IMR-90 (cell line): ENCODE results near the gene CC2D1A. TPM values are rescaled to one million over a fixed set of nuclear protein-coding genes. Genes with fewer than 3 reads are reported as not detected.

Source experiments
- ATAC-seq: fragments of 200-7000 bp; cut with Tn5 transposase; 2 replicates; pipeline ENCODE4 v1.9.1; 2020; ENCODE audit warnings: low read depth, mild to moderate bottlenecking, moderate library complexity
- BruUV-seq: library from RNA; stranded (reverse); fragments of 400-500 nt; replicated peaks from 2 replicates; lab custom pipeline; 2021; lab: Mats Ljungman, UMichigan
- CTCF ChIA-PET: fragments of 300-600 bp; formaldehyde crosslinking; extraction: SDS; loops from one replicate; lab custom pipeline; 2021; ENCODE audit warnings: antibody characterized with exemption; lab: Yijun Ruan, JAX
- POLR2A ChIA-PET: fragments of 300-600 bp; sonication (Branson Sonifier 250); formaldehyde crosslinking; loops from one replicate; lab custom pipeline; 2022; ENCODE audit warnings: antibody characterized with exemption; ENCODE audit not compliant: unreplicated experiment; lab: Charles Lee
- DNase-seq: peaks from one replicate; pipeline ENCODE4 v3.0.0; 2013
- H2AFZ ChIP-seq: replicated peaks from 2 replicates; pipeline ENCODE3; 2013; ENCODE audit warnings: low read length, mild to moderate bottlenecking; ENCODE audit not compliant: poor library complexity
- H2AK5ac ChIP-seq: 2 replicates; pipeline ENCODE4 v1.6.1; 2013; ENCODE audit warnings: low read depth, low read length, inconsistent platforms
- H2AK9ac ChIP-seq: replicated peaks from 2 replicates; pipeline ENCODE3; 2013; ENCODE audit warnings: mild to moderate bottlenecking, low read depth, low read length, moderate library complexity; ENCODE audit not compliant: poor library complexity
- H2BK120ac ChIP-seq: 2 replicates; pipeline ENCODE4 v1.6.1; 2013; ENCODE audit warnings: low read depth, low read length, inconsistent platforms
- H2BK15ac ChIP-seq: 3 replicates; pipeline ENCODE4 v1.6.1; 2013; ENCODE audit warnings: low read depth, low read length, inconsistent platforms
- H2BK20ac ChIP-seq: 2 replicates; pipeline ENCODE4 v1.6.1; 2013; ENCODE audit warnings: low read depth, mild to moderate bottlenecking, inconsistent platforms, low read length, moderate library complexity
- H2BK5ac ChIP-seq: 2 replicates; pipeline ENCODE4 v1.6.1; 2013; ENCODE audit warnings: mild to moderate bottlenecking, low read depth, low read length, inconsistent platforms; ENCODE audit not compliant: poor library complexity, severe bottlenecking
- H3K14ac ChIP-seq: replicated peaks from 2 replicates; pipeline ENCODE4 v1.6.1; 2013; ENCODE audit warnings: low read depth, low read length, inconsistent platforms
- H3K18ac ChIP-seq: 2 replicates; pipeline ENCODE4 v1.6.1; 2013; ENCODE audit warnings: low read depth, low read length, control low read depth
- H3K23ac ChIP-seq: 2 replicates; pipeline ENCODE4 v1.6.1; 2013; ENCODE audit warnings: low read depth, low read length, inconsistent platforms
- H3K27ac ChIP-seq: 2 replicates; pipeline ENCODE4 v1.5.1; 2013; ENCODE audit warnings: mild to moderate bottlenecking, control low read depth, low read length; ENCODE audit not compliant: insufficient read depth
- H3K27me3 ChIP-seq: 2 replicates; pipeline ENCODE4 v1.6.1; 2013; ENCODE audit warnings: low read length; ENCODE audit not compliant: control insufficient read depth, insufficient read depth
- H3K36me3 ChIP-seq: 2 replicates; pipeline ENCODE4 v1.6.1; 2013; ENCODE audit warnings: low read length, mixed read lengths; ENCODE audit not compliant: control insufficient read depth, insufficient read depth
- H3K4ac ChIP-seq: 2 replicates; pipeline ENCODE4 v1.6.1; 2013; ENCODE audit warnings: low read depth, low read length, inconsistent platforms
- H3K4me1 ChIP-seq: 2 replicates; pipeline ENCODE4 v1.6.1; 2013; ENCODE audit warnings: low read length, mixed read lengths; ENCODE audit not compliant: control insufficient read depth, insufficient read depth
- H3K4me2 ChIP-seq: 2 replicates; pipeline ENCODE4 v1.6.1; 2013; ENCODE audit warnings: low read depth, mild to moderate bottlenecking, control low read depth, low read length, moderate library complexity
- H3K4me3 ChIP-seq: 2 replicates; pipeline ENCODE4 v1.5.1; 2013; ENCODE audit warnings: low read depth, mild to moderate bottlenecking, control low read depth, low read length, moderate library complexity; ENCODE audit not compliant: insufficient read depth
- H3K56ac ChIP-seq: 2 replicates; pipeline ENCODE4 v1.6.1; 2013; ENCODE audit warnings: low read length, inconsistent platforms; ENCODE audit not compliant: insufficient read depth; ENCODE audit errors: extremely low read depth
- H3K79me1 ChIP-seq, 2 experiments: 2 replicates each; pipeline ENCODE4 v1.6.1; 2013; ENCODE audit warnings: low read length in 2 of 2, inconsistent platforms in 1 of 2, low read depth in 1 of 2
- H3K9ac ChIP-seq: 2 replicates; pipeline ENCODE4 v1.6.1; 2013; ENCODE audit warnings: low read depth, low read length, control low read depth
- H3K9me1 ChIP-seq: 2 replicates; pipeline ENCODE4 v1.6.1; 2013; ENCODE audit warnings: low read length, inconsistent platforms; ENCODE audit not compliant: insufficient read depth
- H3K9me3 ChIP-seq: 2 replicates; pipeline ENCODE4 v1.6.1; 2013; ENCODE audit warnings: low read length; ENCODE audit not compliant: control insufficient read depth, insufficient read depth
- H4K20me1 ChIP-seq: 2 replicates; pipeline ENCODE4 v1.6.1; 2013; ENCODE audit warnings: low read length, inconsistent platforms; ENCODE audit not compliant: insufficient read depth
- H4K5ac ChIP-seq: 2 replicates; pipeline ENCODE4 v1.6.1; 2013; ENCODE audit warnings: mild to moderate bottlenecking, low read depth, low read length, control low read depth
- H4K8ac ChIP-seq, 2 experiments: 2 replicates each; pipeline ENCODE4 v1.6.1; 2013; ENCODE audit warnings: low read depth in 2 of 2, low read length in 2 of 2, control low read depth in 1 of 2, inconsistent platforms in 1 of 2
- H4K91ac ChIP-seq: 2 replicates; pipeline ENCODE4 v1.6.1; 2013; ENCODE audit warnings: low read depth, low read length, inconsistent platforms; ENCODE audit not compliant: insufficient read depth
- BHLHE40 ChIP-seq: fragments of 150-350 bp; IDR thresholded peaks from 2 replicates; pipeline ENCODE4 v1.6.1; 2016; ENCODE audit warnings: mild to moderate bottlenecking, low read depth, low read length
- WGBS, 2 experiments: methylation state at CpG; one replicate each; pipeline versions ENCODE4 v1.1.5 to v1.1.7; 2013; ENCODE audit warnings: missing lambda C conversion rate in 2 of 2; ENCODE audit not compliant: insufficient read length in 1 of 2; ENCODE audit errors: extremely low coverage in 2 of 2; 5-methylcytosine and 5-hydroxymethylcytosine counted together
- dilution Hi-C: fragments of 300-500 bp; cut with HindIII; formaldehyde crosslinking; loops from one replicate; pipeline ENCODE4 v1.14.3; 2018; ENCODE audit warnings: low sequenced_read_pairs; ENCODE audit not compliant: unreplicated experiment
- in situ Hi-C: fragments of 300-500 bp; cut with MboI; formaldehyde crosslinking; loops from 3 replicates; pipeline ENCODE4 v1.14.3; 2019; ENCODE audit warnings: low sequenced_read_pairs, inconsistent platforms, mixed read lengths
- intact Hi-C: fragments of 100-400 bp; cut with micrococcal nuclease; formaldehyde crosslinking; loops from 2 replicates; pipeline ENCODE4 v1.10.0; 2022
- polyA plus RNA-seq, 3 experiments: library from polyadenylated mRNA; depleted of rRNA; stranded (reverse); fragments of >200 nt; gene quantifications; 2 replicates each; pipeline ENCODE4 v1.2.3, GENCODE V29; 2012; ENCODE audit warnings: low replicate concordance in 1 of 3
- total RNA-seq: library from RNA; depleted of rRNA; stranded (reverse); fragments of >200 nt; gene quantifications from 2 replicates; pipeline ENCODE4 v1.2.3, GENCODE V29; 2012

Gene CC2D1A
- total and polyA plus RNA-seq, 2 of the 4 experiments (the other 2 are of a cell fraction), result 4.1 to 14.7 TPM

GRCh38 chr19:13929956-13930355 lies 24.0 kb downstream of the CC2D1A start:
- no peak for DNase-seq
- Histone ChIP-seq H2AK9ac (no peak overlapping the region), H3K27ac (no peak overlapping the region), H3K56ac (no peak overlapping the region), H3K4ac (no peak overlapping the region), H4K20me1 (no peaks in the 10 kb centered on the region), H3K14ac (no peak overlapping the region), H4K8ac (no peak overlapping the region), H4K91ac (no peak overlapping the region), H3K9ac (no peak overlapping the region), H3K4me3 (no peak overlapping the region), H3K4me2 (no peak overlapping the region), H2BK5ac (no peak overlapping the region), H3K9me3 (no peaks in the 10 kb centered on the region), H2BK20ac (no peak overlapping the region), H3K27me3 (no peaks in the 10 kb centered on the region), H3K4me1 (no peaks in the 10 kb centered on the region), H2BK120ac (no peak overlapping the region), H3K79me1 (no peaks in the 10 kb centered on the region), H4K5ac (no peak overlapping the region), H3K23ac (no peak overlapping the region), H3K36me3 (peaks cover 41% of the 10 kb centered on the region), H2AFZ (no peak overlapping the region), H3K18ac (no peak overlapping the region), H3K9me1 (peaks cover 5% of the 10 kb centered on the region), H2BK15ac (no peak overlapping the region), H2AK5ac (no peak overlapping the region)
- ChIA-PET CTCF (no interaction called here), POLR2A (no interaction called here)
- no CpG with 5 or more reads among the region's 17 CpGs for WGBS, 2 experiments
- no peak for ATAC-seq
- TF ChIP-seq BHLHE40, result no peak
- dilution Hi-C loops (no loop called here), intact Hi-C loops (no loop called here), in situ Hi-C loops (no loop called here)
- no TSS peak for BruUV-seq
